ENCODE data around the gene CAGE1.

The CAGE1 gene

GRCh38 chr6:7389451-7390225 is at the start of gene CAGE1, which contains the start of gene RIOK1:
TSS of gene CAGE1 (minus strand) at chr6:7389742. CDS start at chr6:7387173, 2,569 bp downstream.
TSS of gene RIOK1 (plus strand) at chr6:7389808. CDS start at chr6:7390003, 195 bp downstream.
- Histone ChIP-seq H3K9ac (ENCODE audit: low read length) (peak within 1 kb of the TSS; percentile 41), H3K27me3 (ENCODE audit: control insufficient read depth in 1 of 2, insufficient read depth in 2 of 2, low read length in 2 of 2) (no peaks in the 10 kb centered on the region), H3K36me3 (ENCODE audit: insufficient read depth, low read length) (no peaks in the 10 kb centered on the region), H3K4me3 (ENCODE audit: low read depth in 1 of 2, low read length in 2 of 2) (peak within 1 kb of the TSS; percentile 76 to 96), H3K27ac (ENCODE audit: low read depth, low read length) (peak within 1 kb of the TSS; percentile 91), H3K9me3 (ENCODE audit: low read length) (no peaks in the 10 kb centered on the region), H3K4me1 (ENCODE audit: insufficient read depth, low read length) (peaks cover 25% of the 10 kb centered on the region)

- H3K9me3 ChIP-seq (ENCODE audit: low read length), result no peaks in the 10 kb centered on the region
- H3K27me3 ChIP-seq (ENCODE audit: control insufficient read depth in 1 of 2, insufficient read depth in 2 of 2, low read length in 2 of 2), result no peaks in the 10 kb centered on the region
- H3K27ac ChIP-seq (ENCODE audit: low read depth, low read length), result no peak overlapping the region
- no peaks in the 10 kb centered on the region for H3K4me1 ChIP-seq (ENCODE audit: insufficient read depth, low read length)
- H3K4me3 ChIP-seq (ENCODE audit: low read depth in 1 of 2, low read length in 2 of 2), result no peak overlapping the region
- H3K9ac ChIP-seq (ENCODE audit: low read length), result no peak overlapping the region
- H3K36me3 ChIP-seq (ENCODE audit: insufficient read depth, low read length), result no peaks in the 10 kb centered on the region
Observed at GRCh38 chr6:7439228-7439627, 49.7 kb upstream of the CAGE1 start.

GRCh38 chr6:7438011-7438410 is 48.5 kb upstream of the CAGE1 start:
- Histone ChIP-seq H3K9ac (ENCODE audit: low read length) (no peak overlapping the region), H3K4me3 (ENCODE audit: low read depth in 1 of 2, low read length in 2 of 2) (no peak overlapping the region), H3K4me1 (ENCODE audit: insufficient read depth, low read length) (no peaks in the 10 kb centered on the region)

GRCh38 chr6:7434672-7435071 is 45.1 kb upstream of the CAGE1 start:
- no peaks in the 10 kb centered on the region for H3K4me1 ChIP-seq (ENCODE audit: insufficient read depth, low read length)
- H3K9me3 ChIP-seq (ENCODE audit: low read length), result no peaks in the 10 kb centered on the region
- H3K27me3 ChIP-seq (ENCODE audit: control insufficient read depth in 1 of 2, insufficient read depth in 2 of 2, low read length in 2 of 2), result no peaks in the 10 kb centered on the region
- H3K4me3 ChIP-seq (ENCODE audit: low read depth in 1 of 2, low read length in 2 of 2), result no peak overlapping the region
- no peak overlapping the region for H3K27ac ChIP-seq (ENCODE audit: low read depth, low read length)
- H3K36me3 ChIP-seq (ENCODE audit: insufficient read depth, low read length), result no peaks in the 10 kb centered on the region
- H3K9ac ChIP-seq (ENCODE audit: low read length), result no peak overlapping the region

More at GRCh38 chr6:7438011-7438410, 48.5 kb upstream of the CAGE1 start:
- Histone ChIP-seq H3K36me3 (ENCODE audit: insufficient read depth, low read length) (no peaks in the 10 kb centered on the region), H3K27ac (ENCODE audit: low read depth, low read length) (no peak overlapping the region), H3K27me3 (ENCODE audit: control insufficient read depth in 1 of 2, insufficient read depth in 2 of 2, low read length in 2 of 2) (no peaks in the 10 kb centered on the region), H3K9me3 (ENCODE audit: low read length) (no peaks in the 10 kb centered on the region)

- Histone ChIP-seq H3K4me1 (ENCODE audit: insufficient read depth, low read length) (no peaks in the 10 kb centered on the region), H3K9me3 (ENCODE audit: low read length) (no peaks in the 10 kb centered on the region), H3K9ac (ENCODE audit: low read length) (no peak overlapping the region), H3K4me3 (ENCODE audit: low read depth in 1 of 2, low read length in 2 of 2) (no peak overlapping the region), H3K36me3 (ENCODE audit: insufficient read depth, low read length) (no peaks in the 10 kb centered on the region), H3K27me3 (ENCODE audit: control insufficient read depth in 1 of 2, insufficient read depth in 2 of 2, low read length in 2 of 2) (no peaks in the 10 kb centered on the region), H3K27ac (ENCODE audit: low read depth, low read length) (no peak overlapping the region)
Observed at GRCh38 chr6:7433121-7433617, 43.6 kb upstream of the CAGE1 start.

GRCh38 chr6:7432391-7433120 is 43.0 kb upstream of the CAGE1 start:
- Histone ChIP-seq H3K9ac (ENCODE audit: low read length) (no peak overlapping the region), H3K4me1 (ENCODE audit: insufficient read depth, low read length) (no peaks in the 10 kb centered on the region), H3K27me3 (ENCODE audit: control insufficient read depth in 1 of 2, insufficient read depth in 2 of 2, low read length in 2 of 2) (no peaks in the 10 kb centered on the region), H3K36me3 (ENCODE audit: insufficient read depth, low read length) (no peaks in the 10 kb centered on the region), H3K9me3 (ENCODE audit: low read length) (no peaks in the 10 kb centered on the region), H3K4me3 (ENCODE audit: low read depth in 1 of 2, low read length in 2 of 2) (no peak overlapping the region), H3K27ac (ENCODE audit: low read depth, low read length) (no peak overlapping the region)

- H3K9ac ChIP-seq (ENCODE audit: low read length), result no peak overlapping the region
- H3K36me3 ChIP-seq (ENCODE audit: insufficient read depth, low read length), result no peaks in the 10 kb centered on the region
- no peak overlapping the region for H3K4me3 ChIP-seq (ENCODE audit: low read depth in 1 of 2, low read length in 2 of 2)
- no peak overlapping the region for H3K27ac ChIP-seq (ENCODE audit: low read depth, low read length)
- no peaks in the 10 kb centered on the region for H3K9me3 ChIP-seq (ENCODE audit: low read length)
- H3K27me3 ChIP-seq (ENCODE audit: control insufficient read depth in 1 of 2, insufficient read depth in 2 of 2, low read length in 2 of 2), result no peaks in the 10 kb centered on the region
- H3K4me1 ChIP-seq (ENCODE audit: insufficient read depth, low read length), result no peaks in the 10 kb centered on the region
Observed at GRCh38 chr6:7431674-7432390, 42.3 kb upstream of the CAGE1 start.

- Histone ChIP-seq H3K36me3 (ENCODE audit: insufficient read depth, low read length) (no peaks in the 10 kb centered on the region), H3K27me3 (ENCODE audit: control insufficient read depth in 1 of 2, insufficient read depth in 2 of 2, low read length in 2 of 2) (no peaks in the 10 kb centered on the region), H3K9me3 (ENCODE audit: low read length) (no peaks in the 10 kb centered on the region), H3K4me1 (ENCODE audit: insufficient read depth, low read length) (no peaks in the 10 kb centered on the region), H3K9ac (ENCODE audit: low read length) (no peak overlapping the region), H3K4me3 (ENCODE audit: low read depth in 1 of 2, low read length in 2 of 2) (no peak overlapping the region), H3K27ac (ENCODE audit: low read depth, low read length) (no peak overlapping the region)
Observed at GRCh38 chr6:7431313-7431673, 41.8 kb upstream of the CAGE1 start.

GRCh38 chr6:7426447-7427169 is 37.1 kb upstream of the CAGE1 start:
- no peak overlapping the region for H3K9ac ChIP-seq (ENCODE audit: low read length)
- H3K4me3 ChIP-seq (ENCODE audit: low read depth in 1 of 2, low read length in 2 of 2), result no peak overlapping the region
- H3K4me1 ChIP-seq (ENCODE audit: insufficient read depth, low read length), result no peaks in the 10 kb centered on the region
- H3K27ac ChIP-seq (ENCODE audit: low read depth, low read length), result no peak overlapping the region
- H3K36me3 ChIP-seq (ENCODE audit: insufficient read depth, low read length), result no peaks in the 10 kb centered on the region
- H3K27me3 ChIP-seq (ENCODE audit: control insufficient read depth in 1 of 2, insufficient read depth in 2 of 2, low read length in 2 of 2), result no peaks in the 10 kb centered on the region
- no peaks in the 10 kb centered on the region for H3K9me3 ChIP-seq (ENCODE audit: low read length)

GRCh38 chr6:7425808-7426190 is 36.3 kb upstream of the CAGE1 start:
- no peaks in the 10 kb centered on the region for H3K9me3 ChIP-seq (ENCODE audit: low read length)
- H3K4me3 ChIP-seq (ENCODE audit: low read depth in 1 of 2, low read length in 2 of 2), result no peak overlapping the region
- H3K9ac ChIP-seq (ENCODE audit: low read length), result no peak overlapping the region
- H3K4me1 ChIP-seq (ENCODE audit: insufficient read depth, low read length), result no peaks in the 10 kb centered on the region
- no peak overlapping the region for H3K27ac ChIP-seq (ENCODE audit: low read depth, low read length)
- no peaks in the 10 kb centered on the region for H3K27me3 ChIP-seq (ENCODE audit: control insufficient read depth in 1 of 2, insufficient read depth in 2 of 2, low read length in 2 of 2)
- H3K36me3 ChIP-seq (ENCODE audit: insufficient read depth, low read length), result no peaks in the 10 kb centered on the region
